Endothelial cell of umbilical vein (primary cell): ENCODE measurements around the gene FILIP1L. TPM values are rescaled to one million over a fixed set of nuclear protein-coding genes. Genes with fewer than 3 reads are reported as not detected.

ENCODE experiments used
- BruUV-seq: library from RNA; stranded (reverse); fragments of 400-500 nt; replicated peaks from 2 replicates; lab custom pipeline; 2021; lab: Mats Ljungman, UMichigan
- CTCF ChIA-PET: fragments of 300-600, 350-600 bp; sonication (Branson Sonifier 250); formaldehyde crosslinking; loops from one replicate; lab custom pipeline; 2021; ENCODE audit warnings: antibody characterized with exemption, inconsistent platforms; lab: Charles Lee
- POLR2A ChIA-PET: fragments of 300-600, 350-600 bp; sonication (Branson Sonifier 250); formaldehyde crosslinking; loops from one replicate; lab custom pipeline; 2021; ENCODE audit warnings: antibody characterized with exemption, inconsistent platforms; lab: Charles Lee
- DNase-seq: peaks from one replicate; pipeline ENCODE4 v3.0.0-alpha.2; 2011; ENCODE audit warnings: low read depth, low spot score
- FAIRE-seq: peaks from 2 replicates; lab custom pipeline; 2011; peaks lifted over from hg19 to GRCh38; lab: Jason Lieb, UNC
- H2AFZ ChIP-seq: 2 replicates; pipeline ENCODE4 v1.6.0; 2012; ENCODE audit warnings: low read depth, low read length, control low read depth, inconsistent platforms
- H3K27ac ChIP-seq: 2 replicates; pipeline ENCODE4 v1.5.1; 2011; ENCODE audit warnings: low read depth, mild to moderate bottlenecking, control low read depth, low read length, moderate library complexity; ENCODE audit not compliant: insufficient read depth
- H3K27me3 ChIP-seq, 2 experiments: 2 replicates each; pipeline versions ENCODE4 v1.6.0 to v1.6.1; 2011; ENCODE audit warnings: low read length in 2 of 2, mixed read lengths in 1 of 2; ENCODE audit not compliant: control insufficient read depth in 2 of 2, insufficient read depth in 2 of 2
- H3K36me3 ChIP-seq, 2 experiments: 2 replicates in 1 of 2; 3 replicates in 1 of 2; pipeline ENCODE4 v1.5.1; 2011; ENCODE audit warnings: low read length in 2 of 2, mild to moderate bottlenecking in 1 of 2, moderate library complexity in 1 of 2; ENCODE audit not compliant: control insufficient read depth in 2 of 2, insufficient read depth in 2 of 2; ENCODE audit errors: extremely low read depth in 1 of 2
- H3K4me1 ChIP-seq: 3 replicates; pipeline ENCODE4 v1.5.1; 2011; ENCODE audit warnings: mild to moderate bottlenecking, low read length; ENCODE audit not compliant: control insufficient read depth, insufficient read depth; ENCODE audit errors: extremely low read depth
- H3K4me2 ChIP-seq: 2 replicates; pipeline ENCODE4 v1.6.1; 2011; ENCODE audit warnings: low read length, control low read depth, mixed read lengths; ENCODE audit not compliant: insufficient read depth
- H3K4me3 ChIP-seq, 3 experiments: fragments of 200-600 bp in 1 of 3; sonication (generic), shearing (Covaris generic) in 1 of 3; replicated peaks in 1 of 3; 2 replicates each; pipeline ENCODE4 v1.5.1; 2011 to 2016; ENCODE audit warnings: control low read depth in 3 of 3, low read length in 3 of 3, mild to moderate bottlenecking in 2 of 3, inconsistent platforms in 1 of 3, low read depth in 1 of 3, moderate library complexity in 1 of 3; ENCODE audit not compliant: insufficient read depth in 1 of 3
- H3K79me2 ChIP-seq: 2 replicates; pipeline ENCODE4 v1.6.0; 2012; ENCODE audit warnings: low read length, inconsistent platforms; ENCODE audit not compliant: control insufficient read depth, insufficient read depth
- H3K9ac ChIP-seq: replicated peaks from 2 replicates; pipeline ENCODE3; 2011; ENCODE audit warnings: low read length, control low read depth; ENCODE audit not compliant: insufficient read depth; ENCODE audit errors: extremely low read depth
- H3K9me1 ChIP-seq: replicated peaks from 3 replicates; pipeline ENCODE4 v1.6.0; 2011; ENCODE audit warnings: mild to moderate bottlenecking, low read length; ENCODE audit not compliant: control insufficient read depth, insufficient read depth; ENCODE audit errors: extremely low read depth
- H3K9me3 ChIP-seq: replicated peaks from 2 replicates; pipeline ENCODE4 v1.5.1; 2012; ENCODE audit warnings: low read length, inconsistent platforms; ENCODE audit not compliant: control insufficient read depth, insufficient read depth
- H4K20me1 ChIP-seq: replicated peaks from 2 replicates; pipeline ENCODE3; 2011; ENCODE audit warnings: mild to moderate bottlenecking, low read length; ENCODE audit not compliant: control insufficient read depth, insufficient read depth; ENCODE audit errors: extremely low read depth
- EZH2 ChIP-seq: IDR thresholded peaks from 2 replicates; pipeline ENCODE4 v1.6.1; 2012; ENCODE audit warnings: borderline replicate concordance, low read depth, mild to moderate bottlenecking, moderate library complexity, low read length, inconsistent platforms; ENCODE audit not compliant: severe bottlenecking
- FOS ChIP-seq: IDR thresholded peaks from 2 replicates; pipeline ENCODE4 v1.6.1; 2011; ENCODE audit warnings: mild to moderate bottlenecking, low read length, moderate library complexity, borderline replicate concordance; ENCODE audit not compliant: insufficient read depth
- GATA2 ChIP-seq: IDR thresholded peaks from 2 replicates; pipeline ENCODE4 v1.7.0; 2011; ENCODE audit warnings: low read depth, mild to moderate bottlenecking, moderate library complexity, mixed read lengths, low read length; ENCODE audit not compliant: insufficient read length, insufficient read depth
- JUN ChIP-seq: IDR thresholded peaks from 2 replicates; pipeline ENCODE4 v1.6.1; 2011; ENCODE audit warnings: borderline replicate concordance, low read depth; ENCODE audit not compliant: insufficient read length, insufficient read depth
- MYC ChIP-seq: IDR thresholded peaks from one replicate; pipeline ENCODE4 v1.6.1; 2011; ENCODE audit warnings: mild to moderate bottlenecking, low read depth, low read length
- POLR2A ChIP-seq: IDR thresholded peaks from 2 replicates; pipeline ENCODE4 v1.6.1; 2012; ENCODE audit warnings: low read depth, mild to moderate bottlenecking, control low read depth, low read length
- POLR2AphosphoS5 ChIP-seq: IDR thresholded peaks from 2 replicates; pipeline ENCODE4 v1.6.1; 2012; ENCODE audit warnings: low read depth, mild to moderate bottlenecking, control low read depth, low read length, moderate library complexity; ENCODE audit not compliant: insufficient read depth
- dilution Hi-C: fragments of 300-500 bp; cut with MboI; formaldehyde crosslinking; loops from one replicate; pipeline ENCODE4 v1.15.0; 2019; ENCODE audit warnings: low sequenced_read_pairs; ENCODE audit not compliant: extremely low pct_ligation_motif_present
- intact Hi-C: fragments of 100-400 bp; cut with micrococcal nuclease; formaldehyde crosslinking; loops from one replicate; pipeline ENCODE4 v1.10.0; 2022
- polyA plus RNA-seq, 4 experiments: library from polyadenylated mRNA; depleted of rRNA in 3 of 4; stranded (reverse) in 3 of 4; unstranded in 1 of 4; fragments of >200 nt; gene quantifications; 2 replicates each; pipeline versions ENCODE4 v1.2.1 to v1.2.3, GENCODE V29; 2011 to 2012; ENCODE audit warnings: missing spikeins in 1 of 4
- total RNA-seq: library from RNA; stranded (reverse); gene quantifications from 2 replicates; pipeline ENCODE4 v1.2.3, GENCODE V29; 2021
- TF ChIP-seq, protein P1 (sequence below), 2 donors: IDR thresholded peaks; 1 replicate in 1 of 2; 2 replicates in 1 of 2; pipeline ENCODE4 v1.5.1; 2011; ENCODE audit warnings: low read length in 2 of 2, mild to moderate bottlenecking in 2 of 2, moderate library complexity in 2 of 2, control low read depth in 1 of 2, inconsistent platforms in 1 of 2, low read depth in 1 of 2; ENCODE audit not compliant: insufficient read depth in 1 of 2; ENCODE audit errors: extremely low read depth in 1 of 2
- TF ChIP-seq, protein P2 (sequence below): IDR thresholded peaks from 2 replicates; pipeline ENCODE4 v1.6.1; 2011; ENCODE audit not compliant: insufficient read depth, insufficient read length

Gene FILIP1L
- total and polyA plus RNA-seq, 2 donors (not counting 3 experiments of a cell fraction or from before 2014, with no cell fraction given) = 26.0 to 29.9 TPM

DNA sequence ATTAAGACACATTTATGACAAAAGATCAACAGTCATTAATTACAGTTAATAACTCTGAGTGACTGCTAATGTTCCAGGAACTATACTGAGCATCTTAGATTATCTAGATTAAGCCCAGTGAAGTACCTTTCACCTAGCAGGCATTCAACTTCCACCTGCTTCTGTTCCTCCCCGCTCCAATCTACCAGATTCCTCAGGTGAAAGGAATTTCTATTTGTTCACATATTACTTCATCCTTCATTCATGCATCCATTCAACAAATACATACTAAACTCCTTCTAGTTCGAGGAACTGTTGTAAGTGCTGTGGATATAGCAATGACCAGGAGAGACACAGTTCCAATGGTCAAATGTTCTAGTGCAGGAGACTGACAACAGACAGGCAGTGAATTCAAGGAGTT is 139.3 kb downstream of the FILIP1L start:
- Histone ChIP-seq H3K4me2 (no peak overlapping the region), H3K9me1 (no peaks in the 10 kb centered on the region), H3K9me3 (no peaks in the 10 kb centered on the region), H2AFZ (no peak overlapping the region), H4K20me1 (no peaks in the 10 kb centered on the region), H3K27me3 (no peaks in the 10 kb centered on the region), H3K4me3 (no peak overlapping the region), H3K79me2 (no peaks in the 10 kb centered on the region), H3K9ac (no peak overlapping the region), H3K36me3 (no peaks in the 10 kb centered on the region), H3K27ac (no peak overlapping the region), H3K4me1 (no peaks in the 10 kb centered on the region)
- ChIA-PET POLR2A (no interaction called here), CTCF (interaction anchor here (1.4 to 1.6 kb wide), 2 partner anchors 13 to 20 kb away, joined by 3 read pairs; no protein-coding TSS in a partner anchor)
- intact Hi-C loops (no loop called here), dilution Hi-C loops (no loop called here)
- BruUV-seq = no TSS peak
- DNase-seq (no peak), FAIRE-seq (no peak)
- TF ChIP-seq GATA2 = no peak
- no peak for TF ChIP-seq POLR2AphosphoS5
- no peak for TF ChIP-seq JUN
- no peak for TF ChIP-seq FOS
- TF ChIP-seq POLR2A = no peak
- TF ChIP-seq, protein P1, sequence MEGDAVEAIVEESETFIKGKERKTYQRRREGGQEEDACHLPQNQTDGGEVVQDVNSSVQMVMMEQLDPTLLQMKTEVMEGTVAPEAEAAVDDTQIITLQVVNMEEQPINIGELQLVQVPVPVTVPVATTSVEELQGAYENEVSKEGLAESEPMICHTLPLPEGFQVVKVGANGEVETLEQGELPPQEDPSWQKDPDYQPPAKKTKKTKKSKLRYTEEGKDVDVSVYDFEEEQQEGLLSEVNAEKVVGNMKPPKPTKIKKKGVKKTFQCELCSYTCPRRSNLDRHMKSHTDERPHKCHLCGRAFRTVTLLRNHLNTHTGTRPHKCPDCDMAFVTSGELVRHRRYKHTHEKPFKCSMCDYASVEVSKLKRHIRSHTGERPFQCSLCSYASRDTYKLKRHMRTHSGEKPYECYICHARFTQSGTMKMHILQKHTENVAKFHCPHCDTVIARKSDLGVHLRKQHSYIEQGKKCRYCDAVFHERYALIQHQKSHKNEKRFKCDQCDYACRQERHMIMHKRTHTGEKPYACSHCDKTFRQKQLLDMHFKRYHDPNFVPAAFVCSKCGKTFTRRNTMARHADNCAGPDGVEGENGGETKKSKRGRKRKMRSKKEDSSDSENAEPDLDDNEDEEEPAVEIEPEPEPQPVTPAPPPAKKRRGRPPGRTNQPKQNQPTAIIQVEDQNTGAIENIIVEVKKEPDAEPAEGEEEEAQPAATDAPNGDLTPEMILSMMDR (IDR thresholded peaks at IDR 0.05; ENCODE audit: extremely low read depth in 1 of 2, insufficient read depth in 1 of 2, low read depth in 1 of 2, low read length in 2 of 2) = no peak
- no peak for TF ChIP-seq EZH2
- TF ChIP-seq, protein P2, sequence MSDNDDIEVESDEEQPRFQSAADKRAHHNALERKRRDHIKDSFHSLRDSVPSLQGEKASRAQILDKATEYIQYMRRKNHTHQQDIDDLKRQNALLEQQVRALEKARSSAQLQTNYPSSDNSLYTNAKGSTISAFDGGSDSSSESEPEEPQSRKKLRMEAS = no peak
- TF ChIP-seq MYC = no peak
